NCI-H2227 (cell line): ENCODE data around the gene TATDN2.

Source experiments
- DNase-seq: peaks from one replicate; lab custom pipeline; 2025; ENCODE audit not compliant: unreplicated experiment; lab: John Stamatoyannopoulos, UW

The TATDN2 gene, protein sequence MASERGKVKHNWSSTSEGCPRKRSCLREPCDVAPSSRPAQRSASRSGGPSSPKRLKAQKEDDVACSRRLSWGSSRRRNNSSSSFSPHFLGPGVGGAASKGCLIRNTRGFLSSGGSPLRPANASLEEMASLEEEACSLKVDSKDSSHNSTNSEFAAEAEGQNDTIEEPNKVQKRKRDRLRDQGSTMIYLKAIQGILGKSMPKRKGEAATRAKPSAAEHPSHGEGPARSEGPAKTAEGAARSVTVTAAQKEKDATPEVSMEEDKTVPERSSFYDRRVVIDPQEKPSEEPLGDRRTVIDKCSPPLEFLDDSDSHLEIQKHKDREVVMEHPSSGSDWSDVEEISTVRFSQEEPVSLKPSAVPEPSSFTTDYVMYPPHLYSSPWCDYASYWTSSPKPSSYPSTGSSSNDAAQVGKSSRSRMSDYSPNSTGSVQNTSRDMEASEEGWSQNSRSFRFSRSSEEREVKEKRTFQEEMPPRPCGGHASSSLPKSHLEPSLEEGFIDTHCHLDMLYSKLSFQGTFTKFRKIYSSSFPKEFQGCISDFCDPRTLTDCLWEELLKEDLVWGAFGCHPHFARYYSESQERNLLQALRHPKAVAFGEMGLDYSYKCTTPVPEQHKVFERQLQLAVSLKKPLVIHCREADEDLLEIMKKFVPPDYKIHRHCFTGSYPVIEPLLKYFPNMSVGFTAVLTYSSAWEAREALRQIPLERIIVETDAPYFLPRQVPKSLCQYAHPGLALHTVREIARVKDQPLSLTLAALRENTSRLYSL

DNA sequence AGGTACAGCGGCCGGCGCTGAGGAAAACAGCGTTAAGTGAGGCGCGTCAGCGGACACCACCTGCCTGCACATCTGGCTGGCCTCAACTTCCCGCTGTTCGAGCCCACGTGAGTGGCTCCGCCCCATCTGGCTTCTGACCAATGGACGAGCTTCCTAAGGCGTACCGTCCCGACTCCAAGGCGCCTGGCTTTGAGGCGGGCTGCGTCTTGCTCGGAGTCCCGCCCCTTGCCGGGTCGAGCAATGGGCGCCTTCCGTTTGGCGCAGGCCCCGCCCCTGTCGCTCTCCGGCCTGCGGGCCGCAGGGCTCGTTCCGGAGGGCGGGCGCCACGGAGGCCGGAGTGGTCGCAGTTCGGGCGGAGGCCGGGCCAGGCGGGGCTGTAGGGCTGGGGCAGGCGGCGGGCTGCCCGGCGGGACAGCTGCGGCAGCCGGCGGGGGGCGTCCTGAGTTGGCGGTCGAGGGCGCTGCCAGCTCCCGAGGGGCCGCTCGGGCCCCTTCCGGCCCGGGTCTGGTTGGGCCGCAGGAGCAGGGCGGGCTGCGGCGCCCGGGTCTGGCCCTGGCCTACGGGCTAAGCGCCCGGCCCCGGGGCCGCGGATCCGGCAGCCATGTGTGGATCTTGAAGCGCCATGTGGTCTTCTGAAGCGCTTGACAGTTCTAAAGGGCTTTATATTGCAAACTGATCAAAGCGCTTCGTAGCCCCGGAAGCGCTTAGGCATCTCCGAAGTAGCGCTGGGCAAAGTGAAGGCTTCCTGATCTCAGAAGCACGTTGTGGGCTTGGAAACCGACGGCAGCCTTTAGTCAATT, at the start of gene TATDN2:
TATDN2 (plus strand) TSS at position 276 of the 800 bp plus-strand sequence. CDS start 742 bp downstream, outside the sequence.
- peak; percentile 95 for DNase-seq

DNA sequence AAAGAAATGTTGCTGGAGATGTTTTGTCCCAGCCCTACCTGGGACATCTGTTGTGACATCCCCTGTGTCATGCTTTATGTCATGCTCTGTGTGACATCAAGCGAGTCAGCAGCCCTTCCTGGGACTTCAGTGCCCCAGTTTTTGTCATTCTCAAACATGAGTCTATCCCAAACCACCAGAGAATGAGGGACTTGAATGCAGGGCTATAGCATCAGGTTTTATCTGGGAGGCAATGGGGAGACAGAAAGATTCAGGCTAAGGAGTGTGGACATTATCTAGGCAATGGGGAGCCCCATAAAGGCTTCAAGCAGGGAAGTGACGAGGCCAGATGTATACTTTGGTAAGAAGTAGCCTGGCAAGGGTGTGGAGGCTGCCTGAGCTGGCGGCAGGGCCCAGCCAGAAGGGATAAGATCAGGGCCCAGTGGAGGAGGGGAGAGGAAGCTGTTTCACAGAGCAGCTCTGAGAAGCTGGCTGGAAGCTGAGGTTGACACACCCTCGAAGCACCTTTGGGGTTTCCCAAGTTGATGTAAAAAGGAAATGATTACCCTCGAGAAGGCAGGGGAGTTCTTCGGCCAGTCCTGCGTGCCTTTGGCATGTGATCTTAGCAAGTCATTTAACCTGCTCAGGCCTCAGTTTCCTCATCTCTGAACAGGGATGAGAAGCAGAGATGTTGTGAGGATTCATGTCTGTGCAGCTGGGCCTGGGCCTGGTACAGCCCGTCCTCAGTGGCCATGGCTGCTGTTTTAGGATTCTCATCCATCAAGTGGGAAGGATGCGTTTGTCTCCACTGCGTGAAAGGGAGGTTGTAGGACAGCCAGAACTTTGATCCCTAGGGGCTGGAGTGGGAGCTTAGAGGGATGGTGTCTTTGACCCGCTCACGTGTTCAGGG, 49.3 kb upstream of the TATDN2 start:
- no peak for DNase-seq

DNA sequence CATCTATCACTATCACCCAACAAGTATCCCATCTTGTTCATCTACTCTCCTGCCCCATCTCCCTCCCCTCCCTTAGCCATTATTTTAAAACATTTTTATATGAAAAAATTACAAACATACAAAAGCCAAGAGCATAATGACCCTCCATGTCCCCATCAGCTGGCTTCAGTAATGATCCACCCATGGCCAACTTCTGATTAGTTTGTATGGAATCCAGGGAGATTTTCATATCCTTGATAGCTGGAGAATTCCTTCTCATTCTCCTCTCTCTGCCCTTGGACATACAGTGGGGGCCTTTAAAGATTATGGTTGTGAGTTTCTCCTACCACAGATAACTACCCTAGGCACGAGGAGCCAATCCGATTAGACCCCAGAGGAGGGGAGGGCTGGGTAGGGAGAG, 43.3 kb upstream of the TATDN2 start:
- no peak for DNase-seq

DNA sequence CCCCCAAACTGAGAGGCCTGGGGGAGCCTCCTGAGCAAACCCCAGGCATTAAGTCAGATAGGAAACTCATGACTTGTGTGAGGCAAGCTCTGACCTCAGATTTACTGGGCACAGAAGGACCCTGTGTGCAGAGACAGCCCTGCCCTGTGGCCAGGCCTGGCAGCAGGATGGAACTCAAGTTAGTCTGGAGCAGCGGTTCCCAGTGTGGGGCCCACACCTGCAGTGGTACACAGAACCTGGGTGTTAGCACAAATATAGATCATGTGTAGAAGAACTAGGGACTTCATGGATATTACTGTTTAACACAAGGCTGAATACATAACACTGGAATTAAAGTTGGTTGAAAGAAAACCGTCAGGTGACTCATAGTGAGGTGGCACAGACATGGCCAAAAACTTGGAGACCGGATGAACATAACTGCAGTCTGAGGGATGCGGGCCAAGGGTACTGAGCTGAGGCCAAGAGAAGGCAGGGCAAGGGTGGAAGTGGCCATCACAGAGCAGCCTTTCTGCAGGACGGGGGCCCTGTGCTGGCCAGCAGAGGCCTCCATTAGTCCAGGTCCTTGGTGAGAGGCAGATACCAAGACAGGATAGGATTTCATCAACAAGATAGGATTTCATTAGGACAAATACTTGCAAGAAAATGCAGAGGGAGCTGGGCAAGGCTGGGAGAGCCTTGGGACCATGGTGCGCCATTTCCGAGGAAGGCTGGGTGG, 42.7 kb upstream of the TATDN2 start:
- DNase-seq: no peak

DNA sequence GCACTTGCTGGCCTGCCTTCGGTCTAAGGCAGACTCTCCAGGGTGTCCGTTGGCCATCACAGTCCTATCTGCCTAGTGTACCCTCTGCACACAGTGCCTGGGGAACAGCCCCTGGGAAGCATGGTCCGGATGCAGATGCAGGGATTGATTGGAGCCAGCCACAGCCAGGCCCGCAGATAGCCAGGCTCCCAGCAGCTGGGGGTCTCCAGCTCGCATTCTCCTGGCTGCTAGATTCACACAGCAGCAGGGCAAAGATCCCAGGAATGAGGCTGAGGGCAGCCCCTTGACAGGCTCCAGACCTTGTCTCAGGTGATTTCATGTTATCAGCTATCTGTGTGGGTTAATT, 42.1 kb upstream of the TATDN2 start:
- DNase-seq: no peak

DNA sequence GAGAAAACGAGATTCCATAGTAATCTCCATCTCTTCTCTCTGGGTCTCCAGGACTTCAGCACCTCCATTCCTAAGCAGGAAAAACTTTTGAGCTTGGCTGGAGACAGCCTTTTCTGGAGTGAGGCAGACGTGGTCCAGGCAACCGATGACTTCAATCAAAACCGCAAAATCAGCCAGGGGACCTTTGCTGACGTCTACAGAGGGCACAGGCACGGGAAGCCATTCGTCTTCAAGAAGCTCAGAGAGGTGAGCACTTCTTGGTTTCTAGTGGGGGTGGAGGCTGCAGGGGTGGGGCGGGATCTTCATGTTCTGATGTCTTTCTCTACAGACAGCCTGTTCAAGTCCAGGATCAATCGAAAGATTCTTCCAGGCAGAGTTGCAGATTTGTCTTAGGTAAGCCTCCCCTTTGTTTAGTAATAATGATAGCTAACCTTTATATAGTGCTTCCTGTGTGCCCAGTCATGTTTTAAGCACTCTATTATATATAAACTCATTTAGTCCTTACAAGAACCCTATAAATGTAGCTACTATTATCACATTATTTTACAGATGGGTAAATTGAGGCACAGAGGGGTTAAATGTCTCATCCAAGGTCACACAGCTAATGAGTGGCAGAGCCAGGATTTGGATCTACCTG, 35.0 kb upstream of the TATDN2 start:
- DNase-seq: no peak

DNA sequence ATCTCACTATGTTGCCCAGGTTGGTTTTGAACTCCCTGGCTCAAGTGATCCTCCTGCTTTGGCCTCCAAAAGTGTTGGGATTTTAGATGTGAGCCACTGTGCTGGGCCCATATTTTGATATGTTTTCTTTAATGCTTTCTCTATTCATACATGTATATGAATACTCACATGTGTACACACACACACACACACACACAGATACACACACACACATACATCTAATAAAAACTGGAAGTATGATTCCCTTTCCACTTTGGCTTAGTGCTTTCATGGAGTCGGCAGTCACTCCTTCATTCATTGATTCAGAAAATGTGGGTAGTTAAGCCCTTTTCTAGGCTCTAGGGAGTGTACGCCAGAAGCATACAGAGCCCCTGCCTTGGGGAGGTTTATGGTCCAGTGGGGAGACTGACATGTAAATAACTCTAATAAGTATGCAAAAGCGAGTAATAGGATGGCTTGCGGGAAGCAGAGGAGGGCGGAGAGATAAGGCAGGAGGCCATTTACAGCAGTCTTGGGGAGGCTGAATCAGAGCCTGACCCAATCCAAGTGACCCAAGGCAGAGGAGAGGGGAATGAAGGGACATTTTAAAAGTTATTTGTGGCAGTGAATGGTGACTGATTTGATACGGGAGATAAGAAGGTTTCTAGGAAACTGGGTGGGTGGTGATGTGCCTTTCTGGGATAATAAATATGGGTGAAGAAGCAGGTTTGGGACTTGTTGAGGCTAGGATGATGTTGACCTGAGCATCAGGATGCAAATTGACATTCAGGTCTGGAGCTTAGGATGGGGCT, 32.5 kb upstream of the TATDN2 start:
- no peak for DNase-seq

DNA sequence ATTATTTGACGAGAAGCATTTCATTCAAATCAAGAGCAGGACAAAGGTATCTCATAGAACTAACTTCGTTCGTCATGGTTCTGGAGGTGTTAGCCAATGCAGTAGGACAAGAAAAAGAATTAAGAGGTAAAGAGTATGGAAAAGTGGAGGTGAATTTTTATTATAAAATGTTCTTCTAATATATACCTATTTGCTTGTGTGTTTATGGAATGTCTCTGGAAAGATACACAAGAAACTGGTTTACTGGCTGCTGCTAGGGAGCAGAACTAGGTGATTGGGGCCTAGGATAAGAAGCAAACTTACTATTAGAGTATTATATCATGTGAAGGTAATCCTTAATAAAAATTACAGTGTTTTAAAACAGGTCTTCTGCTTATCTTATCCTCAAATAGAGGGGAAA, 30.9 kb upstream of the TATDN2 start:
- DNase-seq: no peak

DNA sequence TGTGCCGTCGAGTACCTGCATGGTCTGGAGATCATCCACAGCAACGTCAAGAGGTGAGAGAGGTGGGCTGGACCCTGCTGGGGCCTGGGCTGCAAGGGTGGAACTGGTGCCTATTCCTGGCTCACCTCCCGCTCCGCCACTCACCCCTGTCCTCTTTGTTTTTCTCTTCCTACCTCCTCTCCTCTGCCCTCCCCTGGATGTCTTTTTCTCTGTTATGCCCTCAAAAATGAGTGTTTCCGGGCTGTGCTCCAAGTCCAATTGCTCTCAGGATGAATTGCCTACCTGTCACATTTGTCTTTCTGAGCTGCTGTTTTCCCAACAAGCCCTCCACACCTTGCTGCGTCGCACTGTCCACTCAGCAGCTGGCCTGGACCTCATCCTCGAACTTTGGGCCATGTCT, 28.5 kb upstream of the TATDN2 start:
- DNase-seq: peak; percentile 22

DNA sequence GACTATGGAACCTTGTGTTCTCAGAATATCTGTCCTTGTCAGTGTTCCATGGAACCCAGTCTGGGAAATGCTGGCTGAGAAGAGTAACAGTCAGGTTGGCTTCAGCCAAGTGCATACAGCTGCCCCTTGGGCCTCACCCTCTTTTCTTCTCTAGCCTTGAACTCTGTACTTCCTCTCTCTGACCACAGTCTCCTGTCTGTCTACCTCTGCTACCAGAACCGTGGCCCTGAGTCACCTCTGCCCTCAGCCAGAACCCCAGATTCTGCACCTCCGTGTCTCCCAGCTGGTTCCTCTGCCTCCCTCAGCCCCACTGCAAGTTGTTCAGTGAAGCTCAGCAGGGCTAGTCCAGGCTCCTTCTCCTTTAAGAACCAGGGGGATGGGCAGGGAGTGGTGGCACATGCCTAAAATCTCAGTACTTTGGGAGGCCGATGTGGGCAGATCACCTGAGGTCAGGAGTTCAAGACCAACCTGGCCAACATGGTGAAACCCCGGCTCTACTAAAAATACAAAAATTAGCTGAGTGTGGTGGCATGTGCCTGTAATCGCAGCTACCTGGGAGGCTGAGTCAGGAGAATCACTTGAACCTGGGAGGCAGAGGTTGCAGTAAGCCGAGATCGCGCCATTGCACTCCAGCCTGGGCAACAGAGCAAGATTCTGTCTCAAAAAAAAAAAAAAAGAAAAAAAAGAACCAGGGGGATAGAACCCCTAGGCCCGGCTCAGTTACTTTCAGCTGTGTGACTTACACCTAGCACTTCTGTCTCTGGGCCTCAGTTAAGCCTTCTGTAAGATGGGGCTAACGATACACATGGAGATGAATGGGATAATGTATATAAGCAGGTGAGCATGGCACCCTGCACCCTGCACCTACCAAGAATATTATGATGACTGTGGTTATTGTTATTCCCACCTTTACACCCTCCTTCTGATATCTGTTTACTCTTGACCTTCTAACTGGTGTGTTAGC, 24.3 kb upstream of the TATDN2 start:
- DNase-seq: no peak

DNA sequence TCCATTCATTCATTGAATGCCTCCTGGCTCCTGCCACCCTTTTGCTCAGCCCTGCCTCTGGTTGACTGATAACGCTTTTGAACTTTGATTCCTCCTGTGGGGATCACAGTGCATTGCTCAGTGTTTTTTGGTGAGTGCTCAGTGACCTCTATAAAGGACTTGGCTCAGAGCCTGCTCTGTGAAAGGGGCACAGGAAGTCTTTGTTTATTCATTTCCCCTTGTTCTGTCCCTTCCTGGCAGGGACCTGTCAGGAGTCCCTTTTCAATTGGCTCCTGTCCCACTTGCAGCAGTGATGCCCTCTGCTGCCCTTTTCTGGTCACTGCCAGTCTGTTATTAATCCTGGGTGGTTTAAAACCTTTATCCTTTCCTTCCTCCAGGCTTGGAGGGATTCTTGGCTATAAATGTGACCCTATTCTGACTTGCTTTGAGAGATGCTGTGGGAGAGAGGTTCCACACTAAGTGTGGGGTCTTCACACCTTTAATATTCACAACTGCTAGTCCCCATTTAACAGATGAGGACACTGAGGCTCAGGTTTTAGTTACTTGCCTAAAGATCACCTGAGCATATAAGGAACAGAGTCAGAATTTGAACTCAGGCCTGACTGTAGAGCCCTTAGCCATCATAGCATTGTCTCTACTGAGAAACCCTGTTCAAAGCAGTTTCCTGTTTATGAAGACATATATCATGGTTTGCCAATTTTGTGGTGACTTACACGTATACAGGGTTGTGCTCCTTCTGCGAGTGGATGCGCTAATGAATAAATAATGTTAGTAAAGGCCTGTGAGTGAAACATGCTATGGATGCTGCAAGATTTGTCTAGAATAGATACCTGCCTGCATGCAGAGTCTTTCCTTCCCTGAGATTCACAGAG, 23.2 kb upstream of the TATDN2 start:
- DNase-seq: peak; percentile 8

DNA sequence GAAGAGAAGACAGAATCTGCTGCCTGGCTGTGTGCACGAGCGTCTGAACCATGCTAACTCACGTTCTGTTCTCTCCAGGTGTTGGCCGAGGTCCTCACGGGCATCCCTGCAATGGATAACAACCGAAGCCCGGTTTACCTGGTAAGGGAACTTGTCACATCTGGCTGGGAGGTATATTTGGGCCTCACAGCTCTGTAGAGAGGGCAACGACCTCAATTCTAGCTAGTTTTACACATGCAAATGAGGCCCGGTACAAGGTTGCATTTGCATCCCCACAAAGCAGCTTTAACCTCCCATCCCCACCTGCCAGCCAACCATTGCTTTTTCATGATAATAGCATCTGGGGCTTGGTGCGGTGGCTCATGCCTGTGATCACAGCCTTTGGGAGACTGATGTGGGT, 22.0 kb upstream of the TATDN2 start:
- no peak for DNase-seq

DNA sequence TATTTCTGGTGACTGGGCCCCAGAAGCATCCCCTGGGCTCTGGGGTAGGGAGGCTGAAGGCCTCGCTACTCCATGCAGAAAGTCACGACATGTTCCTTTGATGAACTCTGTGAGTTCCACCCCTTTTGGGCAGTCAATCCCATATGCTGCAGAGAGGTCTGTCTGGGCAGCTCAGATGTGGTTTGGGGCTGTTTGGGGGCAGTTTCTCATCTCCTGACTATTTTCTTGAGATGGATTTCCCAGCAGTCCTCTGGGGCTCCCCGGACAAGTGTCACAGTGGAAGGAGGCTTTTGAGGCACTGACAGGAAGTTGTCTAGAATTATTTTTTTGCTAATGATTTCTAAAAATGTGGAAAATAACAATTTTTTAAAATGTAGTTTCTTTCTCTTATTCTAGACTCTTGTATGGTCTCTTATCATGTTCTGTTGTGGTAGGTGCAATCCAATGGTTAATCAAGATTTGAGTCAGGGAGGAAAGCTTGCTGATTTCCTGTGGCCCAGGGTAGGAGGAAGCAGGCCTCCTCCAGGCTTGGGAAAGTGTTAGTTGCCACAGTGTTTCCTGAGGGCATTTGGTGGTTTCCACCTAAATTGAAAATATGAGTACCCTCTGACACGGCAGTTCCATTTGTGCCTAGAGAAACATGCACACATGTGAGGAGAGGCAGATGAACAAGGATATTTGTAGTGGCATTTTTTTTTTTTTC, 19.9 kb upstream of the TATDN2 start:
- DNase-seq: no peak

DNA sequence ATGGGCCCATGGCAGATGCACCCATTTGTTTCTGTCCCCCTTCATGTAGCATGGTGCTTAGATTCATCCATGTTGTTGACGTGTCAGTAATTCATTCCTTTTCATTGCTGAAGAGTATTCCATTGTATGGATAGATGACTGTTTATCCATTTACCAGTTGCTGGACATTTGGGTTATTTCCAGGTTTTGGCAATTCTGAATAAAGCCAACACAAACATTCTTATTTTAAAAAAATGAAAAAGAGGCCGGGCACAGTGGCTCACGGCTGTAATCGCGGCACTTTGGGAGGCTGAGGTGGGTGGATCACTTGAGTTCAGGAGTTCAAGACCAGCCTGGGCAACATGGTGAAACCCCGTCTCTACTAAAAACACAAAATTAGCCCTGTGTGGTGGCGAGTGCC, 18.7 kb upstream of the TATDN2 start:
- no peak for DNase-seq

DNA sequence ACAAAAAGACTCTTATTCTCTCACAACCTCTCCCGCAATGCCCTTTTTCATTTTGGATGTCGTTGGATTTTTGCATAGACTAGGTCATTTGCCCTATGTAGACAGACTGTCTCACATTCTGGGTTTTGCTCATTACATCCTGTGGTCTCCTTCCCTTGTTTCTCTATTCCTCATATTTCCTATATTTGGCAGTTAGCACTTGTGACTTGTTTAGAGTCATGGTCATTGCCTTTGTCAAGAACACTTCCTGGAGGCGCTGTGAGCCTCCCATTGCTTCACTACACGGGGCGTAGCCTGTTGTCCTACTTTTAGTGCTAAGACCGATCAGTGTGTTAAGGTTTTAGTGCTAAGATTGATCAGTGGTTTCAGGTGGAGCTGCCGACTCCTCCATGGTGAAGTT, 16.1 kb upstream of the TATDN2 start:
- no peak for DNase-seq

DNA sequence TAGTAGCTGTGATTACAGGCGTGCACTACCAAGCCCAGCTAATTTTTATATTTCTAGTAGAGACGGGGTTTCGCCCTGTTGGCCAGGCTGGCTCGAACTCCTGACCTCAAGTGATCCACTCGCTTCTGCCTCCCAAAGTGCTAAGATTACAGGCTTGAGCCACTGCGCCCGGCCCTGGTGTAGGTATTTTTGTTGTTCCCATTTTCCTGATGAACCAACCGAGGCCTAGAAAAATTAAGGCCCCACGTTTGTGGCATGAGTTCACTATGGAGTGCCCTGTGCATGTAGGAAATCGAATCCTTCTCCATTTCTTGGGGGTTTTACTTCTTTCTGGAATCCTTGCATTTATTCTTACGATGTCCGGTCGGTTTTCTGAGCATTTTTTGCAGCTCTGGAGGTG, 14.3 kb upstream of the TATDN2 start:
- DNase-seq: no peak
